Measurements from ENCODE around the gene CDC45. TPM values are rescaled to one million over a fixed set of nuclear protein-coding genes. Genes with fewer than 3 reads are reported as not detected.
"Not testable (repeated sequence)": the region's sequence is repeated elsewhere in the genome, so short reads cannot be mapped to it uniquely, and the experiment has no call there.

CDC45 gene
- total RNA-seq, 1 donor from 2014 or later, result 81.4 TPM

DNA sequence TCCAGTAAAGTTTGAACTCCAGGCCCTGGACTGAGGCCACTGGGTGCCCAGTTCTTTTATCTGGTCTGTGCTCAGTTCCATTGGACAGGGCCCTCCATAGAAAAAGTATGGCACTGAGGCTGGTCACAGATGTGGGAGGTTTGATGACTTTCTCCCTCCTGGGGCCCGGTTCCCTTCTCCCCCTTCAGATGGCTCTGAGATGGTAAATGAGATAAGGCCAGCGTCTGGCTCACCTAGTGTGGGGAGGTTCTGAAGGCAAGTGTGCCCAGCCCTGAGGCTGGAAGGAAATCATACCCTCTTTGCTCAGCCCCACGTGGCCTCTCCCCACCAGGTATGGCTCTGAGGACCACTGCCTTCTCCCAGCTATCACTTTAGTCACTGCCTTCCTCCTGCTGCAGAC is 45.9 kb downstream of the CDC45 start:
- intact Hi-C loops (cut with micrococcal nuclease), result no loop called here

DNA sequence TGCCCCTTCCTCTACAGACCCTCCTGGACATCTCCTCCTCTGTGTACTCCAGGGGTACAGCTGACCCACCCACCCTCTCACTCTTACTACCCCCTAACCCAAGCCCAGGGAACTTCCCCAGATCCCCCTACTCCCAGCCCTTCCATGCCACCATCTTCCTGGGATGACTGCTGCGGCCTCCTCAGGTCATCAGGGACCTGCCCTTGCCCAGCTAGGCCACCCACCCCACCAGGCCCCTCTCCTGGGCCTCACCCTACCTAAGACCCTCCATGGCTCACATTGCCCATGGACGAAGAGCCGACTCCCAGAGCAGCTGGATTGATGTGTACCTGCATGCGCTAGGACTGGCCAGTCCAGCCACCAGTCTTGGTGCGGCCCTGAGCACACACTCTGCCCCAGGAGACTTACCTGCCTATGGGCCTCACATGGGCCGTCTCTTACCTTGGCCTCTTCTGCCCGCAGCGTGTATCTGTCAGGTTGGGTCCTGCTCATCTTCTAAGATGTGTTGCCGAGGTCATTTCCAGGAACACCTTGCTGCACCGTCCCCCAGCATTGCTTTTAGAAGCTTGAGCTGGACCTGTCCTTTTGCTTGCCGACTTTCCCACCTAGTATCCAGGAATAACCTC is 46.5 kb downstream of the CDC45 start:
- intact Hi-C loops (cut with micrococcal nuclease), result no loop called here

DNA sequence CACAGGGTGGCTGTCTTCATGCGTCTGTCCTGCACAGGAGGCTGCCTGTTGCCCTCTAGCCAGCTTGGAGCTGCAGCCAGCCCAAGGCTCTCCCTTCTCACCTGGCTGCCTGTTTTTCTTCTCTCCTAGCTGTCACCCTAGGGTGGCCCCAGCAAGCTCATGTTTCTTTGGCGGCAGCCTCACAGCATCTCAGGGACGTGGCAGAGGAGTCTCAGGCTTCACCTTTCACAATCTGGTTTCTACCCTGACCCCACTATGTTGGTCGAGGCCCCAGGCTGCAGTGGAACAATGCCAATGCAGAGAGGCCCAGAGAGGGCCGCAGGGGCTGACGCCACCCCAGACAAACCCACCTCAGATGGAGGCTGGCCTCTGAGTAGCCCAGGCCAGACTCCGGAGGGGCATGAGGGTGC is 47.0 kb downstream of the CDC45 start:
- intact Hi-C loops (cut with micrococcal nuclease), result no loop called here

DNA sequence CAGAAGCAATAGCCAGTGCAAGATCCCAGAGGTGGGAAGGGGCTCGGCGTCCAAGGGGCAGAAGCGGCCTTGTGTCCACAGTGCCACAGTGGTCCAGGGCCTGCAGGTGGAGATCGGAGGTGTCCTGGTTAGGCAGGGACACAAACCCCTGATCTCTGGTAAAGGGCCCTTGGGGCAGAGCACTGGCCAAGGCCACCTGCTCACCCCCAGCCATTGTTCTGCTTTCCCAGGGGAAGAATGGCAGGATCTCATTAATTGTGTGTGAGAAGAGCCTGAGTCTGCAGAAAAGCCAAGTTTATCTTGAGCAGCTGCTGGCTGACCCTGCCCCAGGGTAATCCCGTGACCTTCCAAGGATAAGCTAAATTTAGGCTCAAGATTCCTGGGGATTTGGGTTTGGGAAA is 47.6 kb downstream of the CDC45 start:
- intact Hi-C loops (cut with micrococcal nuclease), result no loop called here

DNA sequence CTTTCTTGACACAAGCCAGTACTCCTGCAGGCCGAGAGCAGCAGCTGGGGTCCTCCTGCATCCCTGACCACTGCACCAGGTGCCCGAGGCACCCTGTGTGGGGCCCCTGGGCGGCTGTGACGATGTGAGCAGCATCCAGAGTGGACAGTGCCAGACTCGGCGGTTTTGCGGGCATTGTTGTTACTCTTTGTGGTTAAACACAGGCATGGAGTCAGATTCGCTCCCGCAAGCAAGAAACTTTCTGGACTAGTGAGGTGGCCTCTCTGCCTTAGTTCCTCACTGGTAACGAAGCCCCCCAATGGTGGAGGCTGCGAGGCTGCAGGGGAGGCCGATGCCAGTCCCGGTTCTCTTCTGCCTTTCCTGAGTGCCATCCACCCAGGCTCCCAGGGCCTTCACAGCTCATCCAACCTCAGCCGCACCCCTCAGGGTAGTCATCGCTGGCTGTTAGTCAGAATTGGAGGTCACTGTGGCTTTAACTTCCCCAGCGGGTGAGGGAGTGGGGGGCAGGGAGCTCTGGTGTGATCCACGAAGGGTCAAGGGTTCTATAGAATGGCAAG is 48.2 kb downstream of the CDC45 start:
- intact Hi-C loops (cut with micrococcal nuclease), result no loop called here

DNA sequence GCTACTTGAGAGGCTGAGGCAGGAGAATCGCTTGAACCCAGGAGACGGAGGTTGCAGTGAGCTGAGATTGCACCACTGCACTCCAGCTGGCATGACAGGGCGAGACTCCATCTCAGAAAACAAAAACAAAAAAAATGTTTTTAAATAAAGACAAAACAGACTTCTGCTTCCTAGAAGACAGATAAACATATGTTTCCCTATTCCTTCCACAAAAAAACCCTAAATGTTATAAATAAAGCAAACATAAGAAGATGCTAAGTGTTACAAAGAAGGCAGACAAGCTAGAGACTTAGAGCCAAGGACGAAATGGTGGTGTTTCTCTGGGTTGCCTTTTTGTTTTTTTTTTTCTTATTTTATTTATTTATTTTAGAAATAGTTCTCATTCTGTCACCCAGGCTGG is 50.1 kb downstream of the CDC45 start:
- intact Hi-C loops (cut with micrococcal nuclease), result no loop called here

DNA sequence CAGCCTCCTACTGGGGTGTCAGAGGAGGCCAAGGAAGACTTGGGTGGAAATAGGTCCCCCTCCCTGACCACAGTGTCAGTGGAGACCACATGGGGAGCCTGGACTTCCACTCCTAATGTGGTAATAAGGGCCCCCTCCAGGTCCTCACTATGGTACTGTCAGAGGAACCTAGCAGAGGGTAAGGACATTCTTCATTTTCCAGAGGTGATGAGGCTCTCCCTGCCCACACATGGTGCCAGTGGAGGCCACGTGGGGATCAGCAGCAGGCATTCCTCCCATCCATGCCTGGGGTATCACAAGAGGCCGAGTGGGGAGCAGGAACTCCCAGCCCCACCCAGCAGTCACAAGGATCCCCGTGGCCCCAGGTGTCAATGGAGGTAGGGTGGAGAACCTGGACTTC is 51.0 kb downstream of the CDC45 start:
- intact Hi-C loops (cut with micrococcal nuclease), result no loop called here

DNA sequence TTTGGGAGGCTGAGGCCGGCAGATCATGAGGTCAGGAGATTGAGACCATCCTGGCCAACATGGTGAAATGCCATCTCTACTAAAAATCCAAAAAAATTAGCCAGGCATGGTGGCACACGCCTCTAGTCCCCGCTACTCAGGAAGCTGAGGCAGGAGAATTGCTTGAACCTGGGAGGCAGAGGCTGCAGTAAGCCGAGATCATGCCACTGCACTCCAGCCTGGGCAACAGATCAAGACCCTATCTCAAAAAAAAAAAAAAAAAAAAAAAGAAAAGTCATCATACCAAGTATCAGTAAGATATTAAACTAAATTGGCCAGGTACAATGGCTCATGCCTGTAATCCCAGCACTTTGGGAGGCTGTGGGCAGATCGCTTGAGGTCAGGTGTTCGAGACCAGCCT is 51.6 kb downstream of the CDC45 start:
- intact Hi-C loops (cut with micrococcal nuclease), result not testable (repeated sequence)

DNA sequence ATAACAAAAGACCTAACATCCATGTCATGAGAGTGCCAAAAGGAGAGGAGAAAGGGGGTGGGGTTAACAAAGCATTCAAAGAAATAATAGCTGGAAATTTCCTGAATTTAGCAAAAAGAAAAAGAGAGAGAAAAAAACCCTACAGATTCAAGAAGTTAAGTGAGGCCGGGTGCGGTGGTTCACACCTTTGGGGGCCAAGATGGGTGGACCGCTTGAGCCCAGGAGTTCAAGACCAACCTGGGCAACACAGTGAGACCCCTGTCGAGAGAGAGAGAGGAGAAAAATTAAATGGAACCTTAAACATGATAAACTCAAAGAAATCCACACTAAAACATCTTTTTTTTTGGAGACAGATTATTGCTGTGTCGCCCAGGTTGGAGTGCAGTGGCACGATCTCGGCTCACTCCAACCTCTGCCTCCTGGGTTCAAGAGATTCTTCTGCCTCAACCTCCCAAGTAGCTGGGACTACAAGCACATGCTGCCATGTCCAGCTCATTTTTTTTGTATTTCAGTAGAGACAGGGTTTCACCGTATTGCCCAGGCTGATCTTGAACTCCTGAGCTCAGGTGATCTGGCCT is 53.4 kb downstream of the CDC45 start:
- intact Hi-C loops (cut with micrococcal nuclease), result no loop called here

DNA sequence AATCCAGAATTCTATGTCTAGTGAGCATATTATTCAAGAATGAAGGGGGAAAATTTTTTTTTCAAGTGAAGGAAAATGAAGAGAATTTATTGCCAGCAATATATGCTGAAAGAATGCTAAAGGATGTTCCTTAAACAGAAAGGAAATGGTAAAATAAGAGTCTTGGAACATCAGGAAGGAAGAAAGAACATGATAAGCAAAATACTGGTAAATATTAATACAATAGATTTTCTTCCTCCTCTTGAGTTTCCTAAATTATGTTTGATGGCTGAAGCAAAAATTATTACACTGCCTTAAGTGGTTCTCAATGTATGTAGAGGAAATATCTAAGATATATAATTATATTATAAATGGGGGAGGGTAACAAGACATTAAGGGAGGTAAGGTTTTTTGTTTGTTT is 54.1 kb downstream of the CDC45 start:
- intact Hi-C loops (cut with micrococcal nuclease), result no loop called here

DNA sequence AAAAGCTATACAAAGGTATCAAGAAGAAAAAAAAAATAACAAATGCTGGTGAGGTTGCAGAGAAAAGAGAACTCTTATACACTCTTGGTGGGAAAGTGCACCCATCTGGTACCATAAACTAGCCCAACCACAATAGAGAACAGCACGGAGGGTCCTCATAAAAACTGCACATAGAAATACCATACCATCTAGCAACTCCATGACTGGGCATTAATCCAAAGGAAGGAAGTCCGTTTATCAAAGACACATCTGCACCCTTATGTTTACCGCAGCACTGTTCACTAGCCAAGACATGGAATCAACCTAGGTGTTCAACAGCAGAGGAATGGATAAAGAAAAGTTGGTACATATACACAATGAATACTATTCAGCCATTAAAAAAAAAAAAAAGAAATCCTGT is 55.3 kb downstream of the CDC45 start:
- intact Hi-C loops (cut with micrococcal nuclease), result no loop called here

DNA sequence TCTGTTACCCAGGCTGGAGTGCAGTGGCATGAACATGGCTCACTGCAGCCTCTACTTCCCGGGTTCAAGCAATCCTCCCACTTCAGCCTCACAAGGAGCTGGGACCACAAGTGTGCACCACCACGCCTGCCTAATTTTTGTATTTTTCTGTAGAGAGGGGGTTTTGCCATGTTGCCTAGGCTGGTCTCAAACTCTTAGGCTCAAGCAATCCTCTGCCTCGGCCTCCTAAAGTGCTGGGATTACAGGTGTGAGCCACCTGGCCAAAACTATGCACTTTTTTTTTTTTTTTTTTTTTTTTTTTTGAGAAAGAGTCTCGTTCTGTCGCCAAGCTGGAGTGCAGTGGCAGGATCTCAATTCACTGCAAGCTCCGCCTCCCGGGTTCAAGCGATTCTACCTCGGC is 56.8 kb downstream of the CDC45 start:
- intact Hi-C loops (cut with micrococcal nuclease), result no loop called here

DNA sequence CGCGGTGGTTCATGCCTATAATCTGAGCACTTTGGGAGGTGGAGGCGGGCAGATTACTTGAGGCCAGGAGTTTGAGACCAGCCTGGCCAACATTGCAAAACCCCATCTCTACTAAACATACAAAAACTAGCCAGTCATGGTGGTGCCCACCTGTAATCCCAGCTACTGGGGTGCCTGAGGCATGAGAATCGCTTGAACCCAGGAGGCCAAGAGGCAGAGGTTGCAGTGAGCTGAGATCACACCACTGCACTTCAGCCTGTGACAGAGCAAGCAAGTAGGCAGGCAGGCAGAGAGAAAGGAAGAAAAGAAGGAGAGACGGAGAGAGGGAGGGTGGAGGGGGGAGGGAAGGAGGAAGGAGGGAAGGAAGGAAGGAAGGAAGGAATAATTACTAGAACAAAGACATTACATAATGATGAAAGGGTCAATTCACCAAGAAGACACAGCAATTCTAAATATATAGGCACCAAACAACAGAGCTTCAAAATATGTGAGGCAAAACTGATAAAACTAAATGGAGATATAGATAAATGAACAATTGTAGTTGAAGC is 58.3 kb downstream of the CDC45 start:
- intact Hi-C loops (cut with micrococcal nuclease), result no loop called here

DNA sequence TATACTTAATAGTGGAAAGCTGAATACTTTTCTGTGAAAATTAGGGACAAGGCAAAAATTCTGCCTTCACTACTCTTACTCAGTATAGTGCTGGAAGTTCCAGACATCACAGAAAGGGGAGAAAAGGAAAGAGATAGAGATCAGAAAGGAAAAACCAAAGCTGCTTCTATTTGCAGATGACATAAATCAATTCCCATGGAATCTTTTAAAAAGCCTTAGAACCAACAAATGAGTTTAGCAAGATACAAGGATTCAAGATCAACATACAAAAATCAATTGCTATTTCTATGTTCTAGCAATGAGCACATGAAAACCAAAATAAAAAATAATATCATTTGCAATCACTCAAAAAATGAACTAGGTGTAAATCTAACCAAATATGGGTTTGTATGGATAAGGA is 60.7 kb downstream of the CDC45 start:
- intact Hi-C loops (cut with micrococcal nuclease), result no loop called here

DNA sequence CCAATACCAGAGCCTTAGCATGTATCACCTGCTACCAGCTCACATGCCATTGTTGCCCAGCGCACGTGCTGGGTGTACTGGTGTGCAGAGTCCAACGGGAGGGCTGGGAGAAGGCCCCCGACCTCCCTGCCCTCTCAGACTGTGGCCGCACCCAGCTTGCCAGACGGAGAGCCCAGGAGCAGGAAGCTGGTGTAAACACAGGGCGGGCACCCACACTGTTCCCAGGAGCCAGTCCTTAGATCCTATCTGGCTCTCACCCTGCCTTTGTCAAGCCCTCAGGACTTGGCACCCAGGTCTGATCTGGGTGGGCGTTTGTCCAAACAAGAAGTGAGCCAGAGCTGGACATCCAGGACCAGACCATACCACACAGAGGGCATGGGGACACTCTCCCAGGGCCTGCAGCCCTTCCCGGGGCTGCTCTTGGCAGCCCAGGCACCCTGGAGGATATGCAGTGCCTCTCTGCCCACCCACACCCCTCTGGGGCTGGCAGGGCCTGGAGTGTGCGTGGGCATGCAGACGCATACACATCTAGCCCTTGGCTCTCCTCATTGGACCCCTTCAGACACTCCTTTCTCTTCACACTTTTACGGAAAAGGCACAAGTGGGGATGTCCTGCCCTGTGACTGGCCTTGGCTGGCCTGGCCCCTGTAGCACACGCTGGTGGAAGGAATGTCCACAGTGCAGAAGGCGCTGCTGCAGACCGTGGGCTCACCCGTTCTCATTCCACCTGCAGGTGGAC is 64.4 kb downstream of the CDC45 start:
- intact Hi-C loops (cut with micrococcal nuclease), result no loop called here

DNA sequence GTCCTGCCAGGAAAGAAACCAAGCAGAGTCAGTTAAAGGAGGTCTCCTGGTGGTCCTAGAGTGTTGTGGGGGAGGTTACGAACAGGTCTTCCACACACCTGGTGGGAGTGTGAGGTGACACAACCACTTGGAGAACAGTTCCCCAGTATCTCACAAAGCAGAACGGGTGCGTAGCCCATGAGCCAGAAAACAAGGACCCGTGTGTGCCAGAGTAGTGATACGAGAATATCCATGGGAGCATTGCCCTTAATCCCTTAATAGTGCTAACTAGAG is 66.2 kb downstream of the CDC45 start:
- intact Hi-C loops (cut with micrococcal nuclease), result no loop called here

DNA sequence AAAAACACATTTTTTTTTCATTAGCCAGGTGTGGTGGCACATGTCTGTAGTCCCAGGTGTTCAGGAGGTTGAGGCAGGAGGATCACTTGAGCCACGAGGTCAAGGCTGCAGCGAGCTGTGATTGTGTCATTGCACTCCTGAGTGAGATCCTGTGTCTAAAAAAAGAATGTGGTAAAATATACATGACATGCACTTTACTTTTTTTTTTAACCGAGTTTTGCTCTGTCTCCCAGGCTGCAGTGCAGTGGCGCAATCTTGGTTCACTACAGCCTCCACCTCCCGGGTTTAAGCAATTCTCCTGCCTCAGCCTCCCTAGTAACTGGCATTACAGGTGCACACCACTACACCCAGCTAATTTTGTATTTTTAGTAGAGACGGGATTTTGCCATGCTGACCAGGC is 67.0 kb downstream of the CDC45 start:
- intact Hi-C loops (cut with micrococcal nuclease), result no loop called here

DNA sequence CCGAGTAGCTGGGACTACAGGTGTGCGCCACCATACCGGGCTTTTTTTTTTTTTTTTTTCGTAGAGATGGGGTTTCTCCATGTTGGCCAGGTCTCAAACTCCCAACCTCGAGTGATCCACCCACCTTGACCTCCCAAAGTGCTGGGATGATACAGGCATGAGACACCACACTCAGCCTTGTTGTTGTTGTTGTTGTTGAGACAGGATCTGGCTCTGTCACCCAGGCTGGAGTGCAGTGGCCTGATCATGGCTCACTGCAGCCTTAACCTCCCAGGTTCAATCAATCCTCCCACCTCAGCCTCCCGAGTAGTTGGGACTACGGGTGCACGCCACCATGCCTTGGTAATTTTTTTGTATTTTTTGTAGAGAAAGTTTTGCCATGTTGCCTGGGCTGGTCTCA is 67.9 kb downstream of the CDC45 start:
- intact Hi-C loops (cut with micrococcal nuclease), result no loop called here

DNA sequence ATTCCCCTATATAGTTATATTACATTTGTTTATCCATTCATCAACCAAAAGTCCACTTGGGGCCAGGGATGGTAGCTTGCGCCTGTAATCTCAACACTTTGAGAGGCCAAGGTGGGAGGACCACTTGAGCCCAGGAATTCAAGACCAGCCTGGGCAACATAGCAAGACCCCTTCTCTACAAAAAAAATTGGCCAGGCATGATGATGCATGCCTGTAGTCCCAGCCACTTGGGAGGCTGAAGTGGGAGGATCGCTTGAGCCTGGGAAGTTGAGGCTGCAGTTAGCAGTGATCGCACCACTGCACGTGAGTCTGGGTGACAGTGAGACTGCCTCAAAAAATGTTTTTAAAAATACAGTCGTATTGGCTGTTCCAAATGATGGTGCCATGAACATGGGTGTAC is 68.7 kb downstream of the CDC45 start:
- intact Hi-C loops (cut with micrococcal nuclease), result not testable (repeated sequence)

DNA sequence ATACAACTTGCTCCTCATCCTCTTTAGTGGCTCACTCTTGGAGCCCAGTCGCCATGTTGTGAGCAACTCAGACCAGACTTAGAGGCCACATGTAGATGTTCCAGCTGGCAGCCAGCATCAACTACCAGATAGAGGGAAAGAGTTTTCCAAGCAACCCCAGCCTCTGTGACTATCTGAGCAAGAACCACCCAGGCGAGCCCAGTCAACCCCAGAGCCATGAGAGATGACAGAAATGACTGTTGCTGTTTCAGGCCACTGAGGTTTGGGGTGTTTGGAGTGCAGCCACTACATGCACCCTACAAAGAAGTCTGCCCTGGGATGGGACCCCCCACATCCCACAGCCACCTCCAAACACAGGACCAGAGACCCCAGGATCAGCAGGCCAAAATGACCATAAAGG is 69.2 kb downstream of the CDC45 start:
- intact Hi-C loops (cut with micrococcal nuclease), result no loop called here

DNA sequence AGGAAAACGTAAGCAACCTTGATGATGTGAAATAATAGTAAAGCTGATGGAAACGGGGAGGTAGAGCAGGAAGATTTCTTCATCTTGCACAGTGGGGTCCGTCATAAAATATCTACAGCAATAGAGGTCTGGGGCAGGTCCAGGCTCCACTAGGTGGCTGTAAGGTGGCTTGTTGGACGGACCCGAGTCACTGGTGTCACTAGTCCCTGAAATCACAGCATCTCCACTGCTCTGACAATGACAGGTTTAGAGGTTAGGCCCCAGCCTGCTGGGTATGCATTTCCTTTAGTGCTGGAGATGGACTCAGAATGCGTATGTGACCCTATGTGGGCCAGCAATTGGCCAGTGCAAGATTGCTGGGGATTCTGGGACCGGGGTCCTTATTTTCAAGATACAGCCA is 69.7 kb downstream of the CDC45 start:
- intact Hi-C loops (cut with micrococcal nuclease), result no loop called here

DNA sequence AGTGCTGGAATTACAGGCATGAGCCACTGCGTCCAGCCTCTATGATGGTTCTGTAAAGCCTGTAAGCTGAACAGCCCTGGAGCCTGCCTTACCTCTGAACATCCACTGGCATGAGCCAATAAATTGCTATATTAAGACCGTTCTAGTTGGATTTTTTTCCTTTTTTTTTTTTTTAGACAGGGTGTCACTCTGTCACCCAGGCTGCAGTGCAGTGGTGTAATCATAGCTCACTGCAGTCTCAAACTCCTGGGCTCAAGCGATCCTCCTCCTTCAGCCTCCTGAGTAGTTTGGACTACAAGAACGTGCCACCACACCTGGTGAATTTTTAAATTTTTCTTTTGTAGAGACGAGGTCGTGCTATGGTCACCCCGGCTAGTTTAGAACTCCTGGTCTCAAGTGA is 70.7 kb downstream of the CDC45 start:
- intact Hi-C loops (cut with micrococcal nuclease), result no loop called here

DNA sequence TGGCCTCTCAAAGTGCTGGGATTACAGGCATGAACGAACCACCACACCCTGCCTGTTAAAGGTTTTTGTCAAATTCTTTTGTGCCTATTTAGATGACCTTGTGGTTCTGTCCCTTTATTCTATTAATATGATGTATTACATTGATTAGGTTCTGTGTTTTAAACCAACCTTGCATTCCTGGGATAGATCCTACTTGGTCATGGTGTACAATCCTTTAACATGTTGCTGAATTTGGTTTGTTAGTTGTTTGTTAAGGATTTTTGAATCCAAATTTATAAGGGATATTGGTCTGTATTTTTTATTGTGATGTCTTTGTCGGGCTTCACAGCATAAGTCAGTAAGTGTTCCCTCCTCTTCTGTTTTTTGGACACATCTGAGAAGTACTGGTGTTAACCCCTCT is 73.5 kb downstream of the CDC45 start:
- intact Hi-C loops (cut with micrococcal nuclease), result no loop called here

Data from T-helper 2 cell treated with Interferon-gamma antibody and Interleukin-4, amounts not matched to agents 100 ng/mL and 5 ng/mL, for 36 hours (primary cell).